ENCODE results near the gene ILF3.

- TF ChIP-seq CTCF (conservative IDR thresholded peaks at IDR 0.05 in 1 of 2, IDR thresholded peaks at IDR 0.05 in 1 of 2; ENCODE audit: low read depth in 1 of 2, low read length in 2 of 2) (no peak), EZH2 (IDR thresholded peaks at IDR 0.05; ENCODE audit: low read length, missing control alignments) (no peak)
These were observed 10.8 kb upstream of the ILF3 start for GRCh38 chr19:10643172-10643967.
